ENCODE data around the gene THAP4. TPM values are rescaled to one million over a fixed set of nuclear protein-coding genes. Genes with fewer than 3 reads are reported as not detected.

The THAP4 gene
- total RNA-seq, 1 donor from 2014 or later: 43.3 TPM

DNA sequence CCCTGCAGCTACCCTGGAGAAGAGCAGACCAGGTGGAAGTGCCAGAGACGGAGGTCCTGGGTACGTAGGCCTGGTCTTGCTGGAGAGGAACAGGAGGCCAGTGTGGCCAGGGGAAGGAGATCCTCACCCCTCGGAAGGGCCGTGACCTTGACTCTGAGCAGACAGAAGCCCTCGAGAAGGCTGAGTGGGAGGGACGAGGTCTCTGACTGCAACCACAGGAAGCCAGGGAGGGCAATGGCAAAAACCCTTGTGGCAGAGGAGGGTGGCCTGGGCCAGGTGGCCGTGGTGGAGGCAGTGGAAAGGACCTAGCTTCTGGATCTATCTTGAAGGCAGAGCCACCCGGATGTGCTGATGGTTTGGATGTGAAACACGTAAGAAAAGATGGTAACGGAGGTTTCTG, 28.1 kb downstream of the THAP4 start:
- no peaks in the 10 kb centered on the region for H3K36me3 ChIP-seq (ENCODE audit: control insufficient read depth, insufficient read depth, low read length)

GRCh38 chr2:241607162-241607885, 29.6 kb downstream of the THAP4 start:
- H3K27me3 ChIP-seq (ENCODE audit: control insufficient read depth, insufficient read depth, low read length): no peaks in the 10 kb centered on the region
- TF ChIP-seq, protein P1, sequence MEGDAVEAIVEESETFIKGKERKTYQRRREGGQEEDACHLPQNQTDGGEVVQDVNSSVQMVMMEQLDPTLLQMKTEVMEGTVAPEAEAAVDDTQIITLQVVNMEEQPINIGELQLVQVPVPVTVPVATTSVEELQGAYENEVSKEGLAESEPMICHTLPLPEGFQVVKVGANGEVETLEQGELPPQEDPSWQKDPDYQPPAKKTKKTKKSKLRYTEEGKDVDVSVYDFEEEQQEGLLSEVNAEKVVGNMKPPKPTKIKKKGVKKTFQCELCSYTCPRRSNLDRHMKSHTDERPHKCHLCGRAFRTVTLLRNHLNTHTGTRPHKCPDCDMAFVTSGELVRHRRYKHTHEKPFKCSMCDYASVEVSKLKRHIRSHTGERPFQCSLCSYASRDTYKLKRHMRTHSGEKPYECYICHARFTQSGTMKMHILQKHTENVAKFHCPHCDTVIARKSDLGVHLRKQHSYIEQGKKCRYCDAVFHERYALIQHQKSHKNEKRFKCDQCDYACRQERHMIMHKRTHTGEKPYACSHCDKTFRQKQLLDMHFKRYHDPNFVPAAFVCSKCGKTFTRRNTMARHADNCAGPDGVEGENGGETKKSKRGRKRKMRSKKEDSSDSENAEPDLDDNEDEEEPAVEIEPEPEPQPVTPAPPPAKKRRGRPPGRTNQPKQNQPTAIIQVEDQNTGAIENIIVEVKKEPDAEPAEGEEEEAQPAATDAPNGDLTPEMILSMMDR (IDR thresholded peaks at IDR 0.05; ENCODE audit: insufficient read depth, low read length, poor library complexity, severe bottlenecking): no peak
- no peak for DNase-seq (ENCODE audit: low read depth)
- no peak overlapping the region for H3K4me3 ChIP-seq (ENCODE audit: low read depth, low read length)
- peaks cover 1% of the 10 kb centered on the region for H3K36me3 ChIP-seq (ENCODE audit: control insufficient read depth, insufficient read depth, low read length)

More for the DNA sequence above, 28.1 kb downstream of the THAP4 start:
- H3K27me3 ChIP-seq (ENCODE audit: control insufficient read depth, insufficient read depth, low read length): no peaks in the 10 kb centered on the region
- H3K4me3 ChIP-seq (ENCODE audit: low read depth, low read length): no peak overlapping the region
- DNase-seq (ENCODE audit: low read depth): no peak
- TF ChIP-seq, protein P1 (IDR thresholded peaks at IDR 0.05; ENCODE audit: insufficient read depth, low read length, poor library complexity, severe bottlenecking): no peak

DNA sequence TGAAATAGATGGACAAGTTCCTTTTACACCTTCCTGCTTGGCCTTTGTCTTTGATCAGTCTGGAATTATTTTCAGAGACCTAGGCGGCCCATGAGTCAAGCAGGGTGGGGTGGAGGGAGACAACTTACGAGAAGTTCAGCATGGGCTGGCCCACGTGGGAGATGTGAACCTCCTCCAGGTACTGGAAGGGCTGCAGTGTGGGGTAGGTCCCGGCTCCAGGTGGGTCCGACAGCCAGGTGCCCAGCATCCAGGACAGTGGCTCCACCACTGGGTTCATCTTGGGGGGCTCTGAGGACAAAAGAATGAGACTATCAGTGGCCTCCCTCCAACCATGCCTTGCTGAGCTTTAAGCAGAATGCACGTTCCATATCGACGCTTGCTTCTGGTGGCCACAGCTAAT, 30.8 kb downstream of the THAP4 start:
- no peak overlapping the region for H3K4me3 ChIP-seq (ENCODE audit: low read depth, low read length)
- TF ChIP-seq, protein P1 (IDR thresholded peaks at IDR 0.05; ENCODE audit: insufficient read depth, low read length, poor library complexity, severe bottlenecking): no peak
- no peak for DNase-seq (ENCODE audit: low read depth)
- H3K27me3 ChIP-seq (ENCODE audit: control insufficient read depth, insufficient read depth, low read length): no peaks in the 10 kb centered on the region
- peaks cover 1% of the 10 kb centered on the region for H3K36me3 ChIP-seq (ENCODE audit: control insufficient read depth, insufficient read depth, low read length)

- Histone ChIP-seq H3K27me3 (ENCODE audit: control insufficient read depth, insufficient read depth, low read length) (no peaks in the 10 kb centered on the region), H3K36me3 (ENCODE audit: control insufficient read depth, insufficient read depth, low read length) (peaks cover 1% of the 10 kb centered on the region), H3K4me3 (ENCODE audit: low read depth, low read length) (no peak overlapping the region)
- no peak for DNase-seq (ENCODE audit: low read depth)
- TF ChIP-seq, protein P1 (IDR thresholded peaks at IDR 0.05; ENCODE audit: insufficient read depth, low read length, poor library complexity, severe bottlenecking): no peak
Measured at GRCh38 chr2:241603686-241604085, 33.3 kb downstream of the THAP4 start.

GRCh38 chr2:241602720-241603119, 34.2 kb downstream of the THAP4 start:
- peaks cover 1% of the 10 kb centered on the region for H3K36me3 ChIP-seq (ENCODE audit: control insufficient read depth, insufficient read depth, low read length)
- no peaks in the 10 kb centered on the region for H3K27me3 ChIP-seq (ENCODE audit: control insufficient read depth, insufficient read depth, low read length)
- no peak for DNase-seq (ENCODE audit: low read depth)
- H3K4me3 ChIP-seq (ENCODE audit: low read depth, low read length): no peak overlapping the region
- TF ChIP-seq, protein P1 (IDR thresholded peaks at IDR 0.05; ENCODE audit: insufficient read depth, low read length, poor library complexity, severe bottlenecking): no peak

GRCh38 chr2:241601841-241602240, 35.1 kb downstream of the THAP4 start:
- Histone ChIP-seq H3K4me3 (ENCODE audit: low read depth, low read length) (no peak overlapping the region), H3K27me3 (ENCODE audit: control insufficient read depth, insufficient read depth, low read length) (no peaks in the 10 kb centered on the region), H3K36me3 (ENCODE audit: control insufficient read depth, insufficient read depth, low read length) (peaks cover 1% of the 10 kb centered on the region)
- TF ChIP-seq, protein P1 (IDR thresholded peaks at IDR 0.05; ENCODE audit: insufficient read depth, low read length, poor library complexity, severe bottlenecking): no peak
- DNase-seq (ENCODE audit: low read depth): no peak

Measured in kidney epithelial cell (primary cell).